ENCODE measurements around the gene IRF8. TPM values are rescaled to one million over a fixed set of nuclear protein-coding genes. Genes with fewer than 3 reads are reported as not detected.

IRF8 gene
- total and polyA plus RNA-seq, 2 of the 4 experiments (the other 2 are of a cell fraction) = not detected

- H2BK5ac ChIP-seq (ENCODE audit: low read depth, low read length, poor library complexity, severe bottlenecking) = no peak overlapping the region
- H2AFZ ChIP-seq (replicated peaks; ENCODE audit: low read length, poor library complexity) = no peak overlapping the region
- no peak overlapping the region for H4K91ac ChIP-seq (ENCODE audit: insufficient read depth, low read depth, low read length)
- no peaks in the 10 kb centered on the region for H4K20me1 ChIP-seq (ENCODE audit: insufficient read depth, low read length)
- H3K9me1 ChIP-seq (ENCODE audit: insufficient read depth, low read length) = no peaks in the 10 kb centered on the region
- no peaks in the 10 kb centered on the region; the same call in 1 of the 2 replicates for H3K4me1 ChIP-seq (ENCODE audit: control insufficient read depth, insufficient read depth, low read length)
- no peak overlapping the region for H3K56ac ChIP-seq (ENCODE audit: extremely low read depth, insufficient read depth, low read length)
- no peak overlapping the region for H3K9ac ChIP-seq (ENCODE audit: low read depth, low read length)
- H3K4ac ChIP-seq (ENCODE audit: low read depth, low read length) = no peak overlapping the region
- no peak for DNase-seq
- no peak overlapping the region for H3K4me3 ChIP-seq (ENCODE audit: insufficient read depth, low read depth, low read length)
- H3K18ac ChIP-seq (ENCODE audit: low read depth, low read length) = no peak overlapping the region
- H2AK9ac ChIP-seq (replicated peaks; ENCODE audit: low read depth, low read length, poor library complexity) = no peak overlapping the region
- no peak overlapping the region for H2BK120ac ChIP-seq (ENCODE audit: low read depth, low read length)
- intact Hi-C loops (cut with micrococcal nuclease) (no loop called here), in situ Hi-C loops (cut with MboI; ENCODE audit: low sequenced_read_pairs) (no loop called here), dilution Hi-C loops (cut with HindIII; ENCODE audit: low sequenced_read_pairs, unreplicated experiment) (no loop called here)
- H2AK5ac ChIP-seq (ENCODE audit: low read depth, low read length) = no peak overlapping the region
- no peak overlapping the region for H4K5ac ChIP-seq (ENCODE audit: low read depth, low read length)
- ATAC-seq (ENCODE audit: low read depth) = no peak
- H2BK20ac ChIP-seq (ENCODE audit: low read depth, low read length) = no peak overlapping the region
- no peaks in the 10 kb centered on the region for H3K79me1 ChIP-seq (ENCODE audit: low read depth in 1 of 2, low read length in 2 of 2)
- ChIA-PET CTCF (no interaction called here), POLR2A (ENCODE audit: unreplicated experiment) (no interaction called here)
- no TSS peak for BruUV-seq (replicated peaks)
- 90% methylated on average over 2 of the region's 8 CpGs; no CpG with 5 or more reads in 1 of the 2 experiments for WGBS, 2 experiments (ENCODE audit: extremely low coverage in 2 of 2, insufficient read length in 1 of 2)
- peaks cover 3% of the 10 kb centered on the region; the same call in 1 of the 2 replicates for H3K9me3 ChIP-seq (ENCODE audit: control insufficient read depth, insufficient read depth, low read length)
- peaks cover 78% of the 10 kb centered on the region for H3K27me3 ChIP-seq (ENCODE audit: control insufficient read depth, insufficient read depth, low read length)
- no peak for TF ChIP-seq SMC3 (IDR thresholded peaks at IDR 0.05; ENCODE audit: low read depth, low read length)
- no peak for TF ChIP-seq NFE2L2 (IDR thresholded peaks at IDR 0.05; ENCODE audit: low read depth, low read length)
- TF ChIP-seq MXI1 (IDR thresholded peaks at IDR 0.05; ENCODE audit: borderline replicate concordance, low read depth, low read length) = no peak
- H3K4me2 ChIP-seq (ENCODE audit: low read depth, low read length) = no peak overlapping the region
- no peak overlapping the region for H3K27ac ChIP-seq (ENCODE audit: insufficient read depth, low read length)
- no peak overlapping the region for H3K14ac ChIP-seq (replicated peaks; ENCODE audit: low read depth, low read length)
- no peak overlapping the region for H3K23ac ChIP-seq (ENCODE audit: low read depth, low read length)
- no peaks in the 10 kb centered on the region for H3K36me3 ChIP-seq (ENCODE audit: control insufficient read depth, insufficient read depth, low read length)
- H2BK15ac ChIP-seq (ENCODE audit: low read depth, low read length) = no peak overlapping the region
- H4K8ac ChIP-seq (ENCODE audit: low read depth in 2 of 2, low read length in 2 of 2) = no peak overlapping the region
These were observed 49.6 kb upstream of the IRF8 start for GRCh38 chr16:85849388-85849787.
